ENCODE measurements around the gene HES3. TPM values are rescaled to one million over a fixed set of nuclear protein-coding genes. Genes with fewer than 3 reads are reported as not detected.

The HES3 gene
- total RNA-seq, 1 donor from 2014 or later, result not detected

GRCh38 chr1:6233376-6233775 is 10.6 kb upstream of the HES3 start:
- no peak for TF ChIP-seq POLR2AphosphoS5 (IDR thresholded peaks at IDR 0.05; ENCODE audit: insufficient read depth in 1 of 2, low read depth in 1 of 2)
- Histone ChIP-seq H3K4me1 (peaks cover 12% of the 10 kb centered on the region), H3K9me3 (no peaks in the 10 kb centered on the region), H3K27me3 (no peaks in the 10 kb centered on the region), H3K4me3 (no peak overlapping the region), H3K36me3 (peaks cover 0 to 32% of the 10 kb centered on the region in 2 donors), H3K27ac (no peak overlapping the region)
- intact Hi-C loops (cut with DNase I), result no loop called here
- no peak for DNase-seq (ENCODE audit: extremely low spot score in 2 of 2)

DNA sequence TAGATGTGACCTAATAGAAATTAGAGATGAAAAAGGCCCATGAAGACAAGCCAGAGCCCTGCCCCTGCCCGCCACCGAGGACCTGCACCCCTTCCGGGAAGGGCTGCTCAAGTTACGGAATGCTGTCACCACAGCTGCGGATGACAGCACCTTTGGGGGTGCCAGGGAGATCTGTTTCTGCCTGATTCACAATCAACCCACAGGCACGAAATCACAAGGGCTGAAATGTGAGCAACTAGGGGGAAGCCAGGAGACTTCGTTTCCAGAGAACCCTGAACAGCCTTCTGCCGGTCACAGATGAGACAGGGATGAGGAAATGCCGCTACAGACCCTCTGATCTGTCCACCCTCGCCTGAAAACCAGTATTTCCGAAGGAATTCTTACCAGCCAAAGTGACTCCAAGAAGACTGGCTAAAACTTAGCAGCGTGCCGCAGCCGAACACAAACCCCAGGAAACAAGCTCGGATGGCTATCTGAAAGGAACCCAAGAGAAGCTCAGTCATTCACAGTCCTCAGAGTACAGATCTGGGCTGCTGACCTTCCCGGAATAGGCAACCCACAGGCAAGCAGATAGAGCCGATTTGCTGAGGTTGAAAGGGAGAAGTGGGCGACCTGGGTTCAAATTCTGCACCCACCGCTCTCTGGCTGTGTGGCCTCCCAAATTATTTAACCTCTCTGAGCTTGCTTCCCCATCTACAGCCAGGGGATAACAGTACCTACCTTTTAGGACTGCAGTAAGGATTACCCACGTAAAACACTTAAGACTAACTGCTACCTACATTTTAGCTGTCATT is 9.3 kb upstream of the HES3 start:
- no peaks in the 10 kb centered on the region for H3K9me3 ChIP-seq
- no peak overlapping the region for H3K27ac ChIP-seq
- no peak for DNase-seq (ENCODE audit: extremely low spot score in 2 of 2)
- peak overlapping the region; percentile 65 to 87 for H3K4me3 ChIP-seq
- H3K36me3 ChIP-seq, result peaks cover 0 to 32% of the 10 kb centered on the region in 2 donors
- TF ChIP-seq POLR2A (IDR thresholded peaks at IDR 0.05) (no peak), POLR2AphosphoS5 (IDR thresholded peaks at IDR 0.05; ENCODE audit: insufficient read depth in 1 of 2, low read depth in 1 of 2) (no peak), CTCF (IDR thresholded peaks at IDR 0.05) (no peak)
- no peaks in the 10 kb centered on the region for H3K27me3 ChIP-seq
- peaks cover 12% of the 10 kb centered on the region for H3K4me1 ChIP-seq
- intact Hi-C loops (cut with DNase I), result no loop called here

DNA sequence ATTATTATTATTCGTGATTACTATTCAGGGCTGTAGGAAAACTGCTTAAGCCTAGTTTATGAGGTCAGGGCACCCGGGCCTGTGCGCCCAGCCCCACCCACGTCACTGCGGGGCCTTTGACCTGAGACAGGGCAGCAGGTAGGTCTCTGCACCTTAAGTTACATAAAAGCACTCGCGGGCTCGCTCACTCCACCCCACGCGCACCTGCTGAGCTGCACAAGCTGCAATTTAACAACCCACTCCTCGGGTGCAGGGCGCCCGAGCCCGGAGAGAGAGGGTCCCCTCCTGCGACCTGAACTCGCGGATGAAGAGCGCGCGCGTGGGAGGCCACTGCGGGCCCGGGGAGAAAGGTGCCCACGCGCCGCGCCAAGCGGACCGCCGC is 8.7 kb upstream of the HES3 start:
- no peak for TF ChIP-seq POLR2AphosphoS5 (IDR thresholded peaks at IDR 0.05; ENCODE audit: insufficient read depth in 1 of 2, low read depth in 1 of 2)
- intact Hi-C loops (cut with DNase I), result no loop called here
- Histone ChIP-seq H3K9me3 (no peaks in the 10 kb centered on the region), H3K36me3 (peaks cover 0 to 32% of the 10 kb centered on the region in 2 donors), H3K4me1 (peaks cover 12% of the 10 kb centered on the region), H3K27me3 (no peaks in the 10 kb centered on the region), H3K27ac (no peak overlapping the region), H3K4me3 (peak overlapping the region; percentile 65 to 87)
- DNase-seq (ENCODE audit: extremely low spot score in 2 of 2), result no peak

DNA sequence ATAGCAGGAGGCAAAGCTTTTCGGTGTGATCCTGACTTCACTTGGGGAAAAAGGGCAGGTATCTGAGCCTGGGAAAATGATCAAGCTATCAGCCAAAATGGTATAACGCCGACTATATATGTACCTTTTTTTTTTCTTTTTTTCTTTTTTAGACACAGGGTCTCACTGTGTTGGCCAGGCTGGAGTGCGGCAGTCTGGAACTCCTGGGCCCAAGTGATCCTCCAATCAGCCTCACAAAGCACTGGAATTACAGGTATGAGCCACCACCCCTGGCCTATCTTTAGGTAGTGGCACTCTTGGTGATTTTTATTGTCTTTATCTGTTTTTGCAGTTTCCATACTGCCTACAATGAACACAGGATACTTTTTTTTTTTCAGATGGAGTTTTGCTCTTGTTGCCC is 6.9 kb upstream of the HES3 start:
- Histone ChIP-seq H3K9me3 (no peaks in the 10 kb centered on the region), H3K27me3 (peaks cover 5% of the 10 kb centered on the region), H3K4me1 (peaks cover 22% of the 10 kb centered on the region), H3K36me3 (peaks cover 0 to 19% of the 10 kb centered on the region in 2 donors), H3K4me3 (no peak overlapping the region), H3K27ac (no peak overlapping the region)
- no peak for TF ChIP-seq POLR2AphosphoS5 (IDR thresholded peaks at IDR 0.05; ENCODE audit: insufficient read depth in 1 of 2, low read depth in 1 of 2)
- no peak for TF ChIP-seq CTCF (IDR thresholded peaks at IDR 0.05)
- no peak for TF ChIP-seq POLR2A (IDR thresholded peaks at IDR 0.05)
- no peak for DNase-seq (ENCODE audit: extremely low spot score in 2 of 2)
- intact Hi-C loops (cut with DNase I), result no loop called here

DNA sequence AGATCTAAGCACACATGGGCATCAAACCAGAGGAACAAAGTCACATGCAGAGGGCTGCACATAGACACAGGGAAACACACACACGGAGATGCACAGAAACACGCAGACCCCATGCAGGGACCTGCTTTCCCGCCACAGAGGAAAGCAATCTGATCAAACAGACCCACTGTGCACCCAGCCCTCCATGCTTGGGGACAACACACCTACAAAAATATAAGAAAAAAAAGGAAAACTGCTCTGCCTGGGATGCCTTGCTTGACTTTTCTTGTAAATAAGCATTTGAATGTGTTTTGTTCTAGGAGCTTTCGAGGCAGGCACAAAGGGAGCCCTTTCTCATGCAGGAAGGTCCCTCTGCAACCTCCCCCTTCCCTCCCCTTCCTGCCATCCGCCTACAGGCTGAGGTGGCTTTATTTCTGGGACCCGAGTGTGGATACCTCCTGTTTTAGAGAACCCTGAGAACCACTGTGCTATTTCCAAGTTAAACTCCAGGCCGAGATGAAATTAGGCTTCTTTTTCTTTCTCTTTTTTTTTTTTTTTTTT is 4.7 kb upstream of the HES3 start:
- peaks cover 23% of the 10 kb centered on the region for H3K4me1 ChIP-seq
- no peak overlapping the region for H3K4me3 ChIP-seq
- peaks cover 23% of the 10 kb centered on the region for H3K27me3 ChIP-seq
- intact Hi-C loops (cut with DNase I), result no loop called here
- no peaks in the 10 kb centered on the region for H3K9me3 ChIP-seq
- TF ChIP-seq POLR2AphosphoS5 (IDR thresholded peaks at IDR 0.05; ENCODE audit: insufficient read depth in 1 of 2, low read depth in 1 of 2) (no peak), POLR2A (IDR thresholded peaks at IDR 0.05) (no peak), CTCF (IDR thresholded peaks at IDR 0.05) (no peak)
- H3K36me3 ChIP-seq, result no peaks in the 10 kb centered on the region
- H3K27ac ChIP-seq, result no peak overlapping the region
- no peak for DNase-seq (ENCODE audit: extremely low spot score in 2 of 2)

All from vagina (tissue), 2 donors.